Panc1 (cell line): ENCODE data around the gene POU3F2.

Experiments
- POLR2AphosphoS5 ChIP-seq: IDR thresholded peaks from 2 replicates; pipeline ENCODE4 v1.6.1; 2012; ENCODE audit warnings: mild to moderate bottlenecking, low read depth, low read length, moderate library complexity
- SIN3A ChIP-seq: IDR thresholded peaks from 2 replicates; pipeline ENCODE4 v1.6.1; 2012; ENCODE audit warnings: low read depth, mild to moderate bottlenecking, low read length, moderate library complexity, borderline replicate concordance; ENCODE audit not compliant: insufficient read depth
- TF ChIP-seq, protein P1 (sequence below): fragments of 450-650 bp; IDR thresholded peaks from 2 replicates; pipeline ENCODE4 v1.5.1; 2017; ENCODE audit warnings: mild to moderate bottlenecking

DNA sequence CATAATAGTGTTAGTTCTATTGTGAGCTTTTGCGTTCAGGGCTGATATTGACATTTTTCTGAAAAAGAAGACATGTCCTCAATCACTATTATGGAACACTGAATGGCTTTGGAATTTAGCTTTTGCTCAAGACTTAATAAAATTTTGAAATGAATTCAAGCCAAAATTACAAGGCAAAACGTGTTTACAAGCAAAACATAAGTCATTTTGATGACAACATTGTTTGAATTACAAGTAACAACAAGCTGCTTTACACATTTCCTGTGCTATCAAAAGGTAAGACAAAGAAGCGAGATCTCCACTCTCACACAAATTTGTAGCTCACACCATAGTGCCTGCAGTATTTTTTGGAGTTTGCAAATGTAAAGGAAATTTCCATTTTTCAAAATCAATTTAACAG is 37.4 kb downstream of the POU3F2 start:
- TF ChIP-seq, protein P1, sequence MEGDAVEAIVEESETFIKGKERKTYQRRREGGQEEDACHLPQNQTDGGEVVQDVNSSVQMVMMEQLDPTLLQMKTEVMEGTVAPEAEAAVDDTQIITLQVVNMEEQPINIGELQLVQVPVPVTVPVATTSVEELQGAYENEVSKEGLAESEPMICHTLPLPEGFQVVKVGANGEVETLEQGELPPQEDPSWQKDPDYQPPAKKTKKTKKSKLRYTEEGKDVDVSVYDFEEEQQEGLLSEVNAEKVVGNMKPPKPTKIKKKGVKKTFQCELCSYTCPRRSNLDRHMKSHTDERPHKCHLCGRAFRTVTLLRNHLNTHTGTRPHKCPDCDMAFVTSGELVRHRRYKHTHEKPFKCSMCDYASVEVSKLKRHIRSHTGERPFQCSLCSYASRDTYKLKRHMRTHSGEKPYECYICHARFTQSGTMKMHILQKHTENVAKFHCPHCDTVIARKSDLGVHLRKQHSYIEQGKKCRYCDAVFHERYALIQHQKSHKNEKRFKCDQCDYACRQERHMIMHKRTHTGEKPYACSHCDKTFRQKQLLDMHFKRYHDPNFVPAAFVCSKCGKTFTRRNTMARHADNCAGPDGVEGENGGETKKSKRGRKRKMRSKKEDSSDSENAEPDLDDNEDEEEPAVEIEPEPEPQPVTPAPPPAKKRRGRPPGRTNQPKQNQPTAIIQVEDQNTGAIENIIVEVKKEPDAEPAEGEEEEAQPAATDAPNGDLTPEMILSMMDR: no peak
- TF ChIP-seq POLR2AphosphoS5 (no peak), SIN3A (no peak)
